Loucy (cell line): ENCODE data around the gene KCNJ6.

Experiments
- H2AFZ ChIP-seq: fragments of 200-600 bp; sonication (generic); 2 replicates; pipeline ENCODE4 v1.6.0; 2016; ENCODE audit warnings: antibody characterized with exemption, mild to moderate bottlenecking, low read length, moderate library complexity
- H3F3A ChIP-seq: fragments of 200-600 bp; 2 replicates; pipeline ENCODE4 v1.6.0; 2016; ENCODE audit warnings: antibody characterized with exemption, low read depth, mild to moderate bottlenecking
- H3K27me3 ChIP-seq: fragments of 200-600 bp; sonication (generic); 2 replicates; pipeline ENCODE4 v1.6.1; 2014; ENCODE audit warnings: low read length, mild to moderate bottlenecking; ENCODE audit not compliant: insufficient read depth, poor library complexity, severe bottlenecking
- H3K36me3 ChIP-seq: fragments of 200-600 bp; sonication (generic); 2 replicates; pipeline ENCODE4 v1.6.1; 2016; ENCODE audit warnings: low read length; ENCODE audit not compliant: insufficient read depth
- H3K4me1 ChIP-seq: fragments of 200-600 bp; sonication (generic); 2 replicates; pipeline ENCODE4 v1.5.1; 2014; ENCODE audit warnings: low read length, mild to moderate bottlenecking; ENCODE audit not compliant: insufficient read depth, poor library complexity, severe bottlenecking
- H3K4me2 ChIP-seq: fragments of 200-600 bp; sonication (generic); 2 replicates; pipeline ENCODE4 v1.6.0; 2014; ENCODE audit warnings: antibody characterized with exemption, low read length, low read depth, mild to moderate bottlenecking; ENCODE audit not compliant: poor library complexity, severe bottlenecking
- H3K4me3 ChIP-seq: fragments of 200-600 bp; sonication (generic); 2 replicates; pipeline ENCODE4 v1.5.1; 2014; ENCODE audit warnings: low read length, mild to moderate bottlenecking, mixed read lengths; ENCODE audit not compliant: poor library complexity, severe bottlenecking
- H3K79me2 ChIP-seq: fragments of 200-600 bp; sonication (generic); 2 replicates; pipeline ENCODE4 v1.6.1; 2014; ENCODE audit warnings: low read length; ENCODE audit not compliant: insufficient read depth
- H3K9ac ChIP-seq: fragments of 200-600 bp; sonication (generic); 2 replicates; pipeline ENCODE4 v1.6.0; 2014; ENCODE audit warnings: mild to moderate bottlenecking, low read depth, low read length, moderate library complexity; ENCODE audit not compliant: poor library complexity, severe bottlenecking
- H3K9me2 ChIP-seq: fragments of 200-600 bp; sonication (generic); replicated peaks from 2 replicates; pipeline ENCODE4 v1.6.1; 2016; ENCODE audit warnings: low read depth, low read length, mixed read lengths
- H3K9me3 ChIP-seq: fragments of 200-600 bp; sonication (generic); 2 replicates; pipeline ENCODE4 v1.6.1; 2014; ENCODE audit warnings: mild to moderate bottlenecking, antibody characterized with exemption, low read length, low read depth; ENCODE audit not compliant: insufficient read depth
- H4K20me1 ChIP-seq: fragments of 200-600 bp; sonication (generic); 2 replicates; pipeline ENCODE4 v1.6.0; 2014; ENCODE audit warnings: antibody characterized with exemption, low read length, mild to moderate bottlenecking; ENCODE audit not compliant: insufficient read depth, poor library complexity, severe bottlenecking
- CTCF ChIP-seq: fragments of 200-600 bp; sonication (generic); conservative IDR thresholded peaks from 2 replicates; pipeline ENCODE4 v1.5.1; 2014; ENCODE audit warnings: mild to moderate bottlenecking, antibody characterized with exemption, low read length
- EZH2phosphoT487 ChIP-seq: fragments of 200-600 bp; IDR thresholded peaks from 2 replicates; pipeline ENCODE4 v1.6.1; 2018; ENCODE audit warnings: antibody characterized with exemption, mild to moderate bottlenecking, moderate library complexity, borderline replicate concordance

Gene KCNJ6

GRCh38 chr21:37937668-37938067, 21.4 kb upstream of the KCNJ6 start:
- no peak overlapping the region for H3K9ac ChIP-seq
- no peaks in the 10 kb centered on the region for H3K79me2 ChIP-seq
- no peak overlapping the region for H3K4me3 ChIP-seq
- H3F3A ChIP-seq = no peaks in the 10 kb centered on the region
- no peak overlapping the region for H3K4me2 ChIP-seq
- no peaks in the 10 kb centered on the region for H3K36me3 ChIP-seq
- H3K9me2 ChIP-seq = no peaks in the 10 kb centered on the region
- no peak for TF ChIP-seq EZH2phosphoT487
- TF ChIP-seq CTCF = no peak
- H3K9me3 ChIP-seq = 0 out of 2 replicates have a peak, but pooled peaks cover 7% of the 10 kb centered on the region
- H4K20me1 ChIP-seq = no peaks in the 10 kb centered on the region
- H3K4me1 ChIP-seq = no peaks in the 10 kb centered on the region
- H2AFZ ChIP-seq = no peak overlapping the region
- no peaks in the 10 kb centered on the region for H3K27me3 ChIP-seq

- Histone ChIP-seq H3K9me3 (0 out of 2 replicates have a peak, but pooled peaks cover 7% of the 10 kb centered on the region), H3K36me3 (no peaks in the 10 kb centered on the region), H3K79me2 (no peaks in the 10 kb centered on the region), H3K27me3 (no peaks in the 10 kb centered on the region), H3K9me2 (no peaks in the 10 kb centered on the region), H3K4me3 (no peak overlapping the region), H3F3A (no peaks in the 10 kb centered on the region), H2AFZ (no peak overlapping the region), H3K9ac (no peak overlapping the region), H3K4me2 (no peak overlapping the region), H3K4me1 (no peaks in the 10 kb centered on the region), H4K20me1 (no peaks in the 10 kb centered on the region)
- TF ChIP-seq EZH2phosphoT487 (no peak), CTCF (no peak)
These were observed 19.9 kb upstream of the KCNJ6 start for GRCh38 chr21:37936010-37936785.

GRCh38 chr21:37932936-37933335, 16.7 kb upstream of the KCNJ6 start:
- Histone ChIP-seq H3K4me1 (no peaks in the 10 kb centered on the region), H3K9me3 (no peaks in the 10 kb centered on the region), H4K20me1 (no peaks in the 10 kb centered on the region), H2AFZ (no peak overlapping the region), H3K27me3 (no peaks in the 10 kb centered on the region), H3K9ac (no peak overlapping the region), H3F3A (no peaks in the 10 kb centered on the region), H3K4me2 (no peak overlapping the region), H3K79me2 (no peaks in the 10 kb centered on the region), H3K9me2 (no peaks in the 10 kb centered on the region), H3K4me3 (no peak overlapping the region), H3K36me3 (no peaks in the 10 kb centered on the region)
- TF ChIP-seq EZH2phosphoT487 (no peak), CTCF (no peak)
